K562 treated with DMSO at 1 percent for 4 hours (cell line): ENCODE data around the gene CENPQ. TPM values are rescaled to one million over a fixed set of nuclear protein-coding genes. Genes with fewer than 3 reads are reported as not detected.

Source experiments
- total RNA-seq: library from RNA; unstranded; fragments of 300-600 nt; gene quantifications from 2 replicates; pipeline ENCODE4 v1.2.3, GENCODE V29; 2022; ENCODE audit not compliant: insufficient read depth

The CENPQ gene
- total RNA-seq: 18.1 and 18.4 TPM in 2 replicates

GRCh38 chr6:49462927-49463611 lies at the start of gene CENPQ, which contains the start of gene MMUT:
CENPQ (plus strand) TSS chr6:49463370; CDS start chr6:49470177, 6,807 bp downstream.
MMUT (minus strand) TSS chr6:49463253; CDS start chr6:49459466, 3,787 bp downstream.

DNA sequence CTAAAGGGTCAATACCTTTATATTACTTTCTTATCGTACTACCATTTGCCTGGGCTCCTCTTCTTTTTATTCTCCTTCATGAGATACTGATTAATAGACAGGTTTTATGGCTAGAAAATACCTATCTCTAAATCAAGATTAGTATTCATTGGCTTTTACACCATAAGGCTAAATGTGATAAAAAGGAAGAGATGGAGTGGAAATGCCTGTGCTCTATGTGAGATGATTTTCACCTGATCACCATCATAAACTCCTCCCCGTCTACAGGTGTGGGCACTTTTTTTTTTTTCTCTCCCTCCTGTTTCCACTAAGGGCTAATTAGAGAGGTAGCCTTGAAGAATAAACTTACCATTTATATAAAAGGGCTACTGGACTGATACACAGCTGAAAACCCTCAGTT lies 36.5 kb downstream of the CENPQ start, which contains the start of gene GLYATL3:
Gene GLYATL3, plus strand, starts transcription at position 301 of the 400 bp plus-strand sequence. CDS start 12,068 bp downstream, outside the sequence.

Other genes starting within 250 kb of the CENPQ start
- 12.5 and 12.9 TPM in 2 replicates for gene MMUT, start 117 bp upstream of the CENPQ start, total RNA-seq
- gene GLYATL3, start 36.6 kb downstream of the CENPQ start, total RNA-seq: not detected in 2 replicates
- not detected in 2 replicates for gene C6orf141, start 87.3 kb downstream of the CENPQ start, total RNA-seq
- gene RHAG, start 173.5 kb downstream of the CENPQ start, total RNA-seq: 138 and 195 TPM in 2 replicates